ENCODE data around the gene SGMS1. TPM values are rescaled to one million over a fixed set of nuclear protein-coding genes. Genes with fewer than 3 reads are reported as not detected.

The SGMS1 gene
- total RNA-seq, 1 donor from 2014 or later: 25.6 TPM

- Histone ChIP-seq H3K79me2 (ENCODE audit: insufficient read depth, low read length) (peaks cover 20% of the 10 kb centered on the region), H3K4me3 (ENCODE audit: insufficient read depth, low read depth, low read length) (no peak overlapping the region), H3K9ac (ENCODE audit: low read length) (no peak overlapping the region), H4K20me1 (ENCODE audit: insufficient read depth, low read length) (peaks cover 10% of the 10 kb centered on the region), H3K27ac (ENCODE audit: low read depth, low read length) (no peak overlapping the region), H3K27me3 (ENCODE audit: insufficient read depth, low read length) (no peaks in the 10 kb centered on the region), H2AFZ (ENCODE audit: low read depth, low read length) (no peak overlapping the region), H3K4me2 (ENCODE audit: low read length) (no peak overlapping the region), H3K9me3 (ENCODE audit: insufficient read depth, low read depth, low read length) (no peaks in the 10 kb centered on the region), H3K4me1 (ENCODE audit: insufficient read depth, low read length) (no peaks in the 10 kb centered on the region), H3K36me3 (ENCODE audit: insufficient read depth, low read length) (no peaks in the 10 kb centered on the region)
- peaks cover 7% of the 10 kb centered on the region for H3K4me1 Mint-ChIP-seq (ENCODE audit: low read depth, unreplicated experiment)
- no peak overlapping the region for H3K27ac Mint-ChIP-seq (ENCODE audit: unreplicated experiment)
- no peak for TF ChIP-seq EZH2 (IDR thresholded peaks at IDR 0.05; ENCODE audit: insufficient read depth, low read length)
- TF ChIP-seq, protein P1, sequence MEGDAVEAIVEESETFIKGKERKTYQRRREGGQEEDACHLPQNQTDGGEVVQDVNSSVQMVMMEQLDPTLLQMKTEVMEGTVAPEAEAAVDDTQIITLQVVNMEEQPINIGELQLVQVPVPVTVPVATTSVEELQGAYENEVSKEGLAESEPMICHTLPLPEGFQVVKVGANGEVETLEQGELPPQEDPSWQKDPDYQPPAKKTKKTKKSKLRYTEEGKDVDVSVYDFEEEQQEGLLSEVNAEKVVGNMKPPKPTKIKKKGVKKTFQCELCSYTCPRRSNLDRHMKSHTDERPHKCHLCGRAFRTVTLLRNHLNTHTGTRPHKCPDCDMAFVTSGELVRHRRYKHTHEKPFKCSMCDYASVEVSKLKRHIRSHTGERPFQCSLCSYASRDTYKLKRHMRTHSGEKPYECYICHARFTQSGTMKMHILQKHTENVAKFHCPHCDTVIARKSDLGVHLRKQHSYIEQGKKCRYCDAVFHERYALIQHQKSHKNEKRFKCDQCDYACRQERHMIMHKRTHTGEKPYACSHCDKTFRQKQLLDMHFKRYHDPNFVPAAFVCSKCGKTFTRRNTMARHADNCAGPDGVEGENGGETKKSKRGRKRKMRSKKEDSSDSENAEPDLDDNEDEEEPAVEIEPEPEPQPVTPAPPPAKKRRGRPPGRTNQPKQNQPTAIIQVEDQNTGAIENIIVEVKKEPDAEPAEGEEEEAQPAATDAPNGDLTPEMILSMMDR (IDR thresholded peaks at IDR 0.05; ENCODE audit: insufficient read depth, low read depth, low read length): no peak
- no peaks in the 10 kb centered on the region for H3K27me3 Mint-ChIP-seq (ENCODE audit: low read depth, unreplicated experiment)
- peaks cover 2% of the 10 kb centered on the region for H3K36me3 Mint-ChIP-seq (ENCODE audit: low read depth, unreplicated experiment)
- no peak for DNase-seq (ENCODE audit: low read depth)
- FAIRE-seq: no peak
- H3K9me3 Mint-ChIP-seq (ENCODE audit: unreplicated experiment): no peaks in the 10 kb centered on the region
- H3K4me3 Mint-ChIP-seq (ENCODE audit: unreplicated experiment): no peak overlapping the region
Observed at GRCh38 chr10:50387732-50388073, 236.1 kb downstream of the SGMS1 start.

GRCh38 chr10:50387007-50387731, 236.6 kb downstream of the SGMS1 start:
- H3K9me3 ChIP-seq (ENCODE audit: insufficient read depth, low read depth, low read length): no peaks in the 10 kb centered on the region
- no peaks in the 10 kb centered on the region for H3K4me1 ChIP-seq (ENCODE audit: insufficient read depth, low read length)
- no peak for TF ChIP-seq EZH2 (IDR thresholded peaks at IDR 0.05; ENCODE audit: insufficient read depth, low read length)
- no peaks in the 10 kb centered on the region for H3K27me3 ChIP-seq (ENCODE audit: insufficient read depth, low read length)
- DNase-seq (ENCODE audit: low read depth) (no peak), FAIRE-seq (no peak)
- H3K27me3 Mint-ChIP-seq (ENCODE audit: low read depth, unreplicated experiment): no peaks in the 10 kb centered on the region
- H3K4me3 Mint-ChIP-seq (ENCODE audit: unreplicated experiment): no peak overlapping the region
- no peak overlapping the region for H3K4me3 ChIP-seq (ENCODE audit: insufficient read depth, low read depth, low read length)
- H4K20me1 ChIP-seq (ENCODE audit: insufficient read depth, low read length): peaks cover 10% of the 10 kb centered on the region
- H3K79me2 ChIP-seq (ENCODE audit: insufficient read depth, low read length): peaks cover 15% of the 10 kb centered on the region
- H3K9ac ChIP-seq (ENCODE audit: low read length): no peak overlapping the region
- H3K4me1 Mint-ChIP-seq (ENCODE audit: low read depth, unreplicated experiment): peaks cover 7% of the 10 kb centered on the region
- no peak overlapping the region for H3K4me2 ChIP-seq (ENCODE audit: low read length)
- H3K36me3 ChIP-seq (ENCODE audit: insufficient read depth, low read length): no peaks in the 10 kb centered on the region
- no peak overlapping the region for H3K27ac Mint-ChIP-seq (ENCODE audit: unreplicated experiment)
- no peak overlapping the region for H3K27ac ChIP-seq (ENCODE audit: low read depth, low read length)
- peaks cover 2% of the 10 kb centered on the region for H3K36me3 Mint-ChIP-seq (ENCODE audit: low read depth, unreplicated experiment)
- H3K9me3 Mint-ChIP-seq (ENCODE audit: unreplicated experiment): no peaks in the 10 kb centered on the region
- H2AFZ ChIP-seq (ENCODE audit: low read depth, low read length): no peak overlapping the region

DNA sequence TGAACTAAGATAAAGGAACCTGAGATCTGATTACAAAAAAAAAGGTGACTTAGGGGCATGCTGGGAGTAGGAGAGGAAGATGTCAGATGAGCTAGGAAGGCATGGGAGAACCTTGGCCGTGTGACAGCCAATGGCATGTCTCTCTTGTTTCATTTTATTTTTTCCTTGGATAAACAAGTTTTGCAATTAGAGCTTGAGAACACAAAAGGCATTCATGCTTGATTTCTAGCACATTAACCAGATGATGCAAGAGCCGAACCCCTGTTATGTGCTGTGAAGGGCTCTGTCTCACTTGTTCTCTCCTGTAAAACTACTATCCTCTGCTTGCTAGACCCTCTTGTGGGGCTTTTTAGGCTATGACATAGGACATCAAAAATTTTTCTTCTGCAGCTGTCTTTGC, 238.1 kb downstream of the SGMS1 start:
- Histone ChIP-seq H3K27me3 (ENCODE audit: insufficient read depth, low read length) (no peaks in the 10 kb centered on the region), H3K27ac (ENCODE audit: low read depth, low read length) (no peak overlapping the region), H3K9me3 (ENCODE audit: insufficient read depth, low read depth, low read length) (no peaks in the 10 kb centered on the region), H3K4me1 (ENCODE audit: insufficient read depth, low read length) (no peaks in the 10 kb centered on the region), H3K79me2 (ENCODE audit: insufficient read depth, low read length) (peaks cover 6% of the 10 kb centered on the region), H3K9ac (ENCODE audit: low read length) (no peak overlapping the region), H2AFZ (ENCODE audit: low read depth, low read length) (no peak overlapping the region), H3K36me3 (ENCODE audit: insufficient read depth, low read length) (no peaks in the 10 kb centered on the region), H3K4me2 (ENCODE audit: low read length) (no peak overlapping the region), H4K20me1 (ENCODE audit: insufficient read depth, low read length) (peaks cover 7% of the 10 kb centered on the region), H3K4me3 (ENCODE audit: insufficient read depth, low read depth, low read length) (no peak overlapping the region)
- Mint-ChIP-seq H3K27ac (ENCODE audit: unreplicated experiment) (no peak overlapping the region), H3K9me3 (ENCODE audit: unreplicated experiment) (no peaks in the 10 kb centered on the region), H3K4me1 (ENCODE audit: low read depth, unreplicated experiment) (peaks cover 7% of the 10 kb centered on the region), H3K4me3 (ENCODE audit: unreplicated experiment) (no peak overlapping the region), H3K36me3 (ENCODE audit: low read depth, unreplicated experiment) (peaks cover 2% of the 10 kb centered on the region), H3K27me3 (ENCODE audit: low read depth, unreplicated experiment) (no peaks in the 10 kb centered on the region)
- TF ChIP-seq, protein P1 (IDR thresholded peaks at IDR 0.05; ENCODE audit: insufficient read depth, low read depth, low read length): no peak
- TF ChIP-seq EZH2 (IDR thresholded peaks at IDR 0.05; ENCODE audit: insufficient read depth, low read length): no peak
- FAIRE-seq (no peak), DNase-seq (ENCODE audit: low read depth) (no peak)
